Activated CD4-positive, alpha-beta T cell treated with anti-CD3 and anti-CD28 coated beads for 1 hour (primary cell): ENCODE results near the gene LTBP3.

ENCODE experiments used
- DNase-seq: peaks from one replicate; pipeline ENCODE4 v3.0.0-alpha.2; 2020

Gene LTBP3

GRCh38 chr11:65504674-65505465 lies 53.3 kb downstream of the LTBP3 start:
- DNase-seq: no peak

GRCh38 chr11:65503949-65504673 lies 54.0 kb downstream of the LTBP3 start:
- no peak for DNase-seq

GRCh38 chr11:65503368-65503948 lies 54.7 kb downstream of the LTBP3 start:
- no peak for DNase-seq

GRCh38 chr11:65502555-65503367 lies 55.4 kb downstream of the LTBP3 start:
- DNase-seq: no peak

- DNase-seq: no peak
Observed at GRCh38 chr11:65502274-65502554, 55.9 kb downstream of the LTBP3 start.

GRCh38 chr11:65501472-65502273 lies 56.5 kb downstream of the LTBP3 start:
- no peak for DNase-seq

GRCh38 chr11:65501186-65501471 lies 57.0 kb downstream of the LTBP3 start:
- no peak for DNase-seq

- DNase-seq: peak; percentile 37
Observed at GRCh38 chr11:65500387-65501185, 57.6 kb downstream of the LTBP3 start.

GRCh38 chr11:65499713-65500386 lies 58.3 kb downstream of the LTBP3 start:
- no peak for DNase-seq

GRCh38 chr11:65498977-65499712 lies 59.0 kb downstream of the LTBP3 start, which contains the start of gene MALAT1:
Gene MALAT1, plus strand, starts transcription at chr11:65499045.
- peak; percentile 94 for DNase-seq

- no peak for DNase-seq
Observed at GRCh38 chr11:65498727-65498976, 59.5 kb downstream of the LTBP3 start.

- DNase-seq: peak; percentile 57
Observed at GRCh38 chr11:65498042-65498726, 60.0 kb downstream of the LTBP3 start.

- DNase-seq: peak; percentile 97
Observed at GRCh38 chr11:65497141-65498041, 60.8 kb downstream of the LTBP3 start.

GRCh38 chr11:65496304-65497140 lies 61.6 kb downstream of the LTBP3 start:
- no peak for DNase-seq

GRCh38 chr11:65493367-65494176 lies 64.6 kb downstream of the LTBP3 start:
- no peak for DNase-seq

GRCh38 chr11:65492637-65493366 lies 65.4 kb downstream of the LTBP3 start:
- no peak for DNase-seq

GRCh38 chr11:65492387-65492636 lies 65.8 kb downstream of the LTBP3 start:
- DNase-seq: no peak
